HFF-Myc (cell line): ENCODE data around the gene TTC39B.

Source experiments
- DNase-seq: peaks from one replicate; pipeline ENCODE4 v3.0.0-alpha.2; 2011; ENCODE audit warnings: low read depth; ENCODE audit errors: extremely low read depth
- H3K4me3 ChIP-seq: replicated peaks from 2 replicates; pipeline ENCODE4 v1.5.1; 2011; ENCODE audit warnings: low read depth, mild to moderate bottlenecking, control low read depth, low read length
- CTCF ChIP-seq: IDR thresholded peaks from 2 replicates; pipeline ENCODE4 v1.5.1; 2012; ENCODE audit warnings: mild to moderate bottlenecking, low read depth, low read length, control low read depth; ENCODE audit errors: missing control alignments

Gene TTC39B

GRCh38 chr9:15135164-15135792 lies 171.7 kb downstream of the TTC39B start:
- peak; percentile 92 for TF ChIP-seq CTCF
- H3K4me3 ChIP-seq = no peak overlapping the region
- peak; percentile 80 for DNase-seq

- no peak for TF ChIP-seq CTCF
- DNase-seq = no peak
- H3K4me3 ChIP-seq = no peak overlapping the region
Measured at GRCh38 chr9:15133488-15133887, 173.5 kb downstream of the TTC39B start.

- TF ChIP-seq CTCF = no peak
- no peak overlapping the region for H3K4me3 ChIP-seq
- DNase-seq = no peak
Measured at GRCh38 chr9:15132091-15132490, 174.9 kb downstream of the TTC39B start.

GRCh38 chr9:15131094-15131493 lies 175.9 kb downstream of the TTC39B start:
- no peak overlapping the region for H3K4me3 ChIP-seq
- TF ChIP-seq CTCF = no peak
- no peak for DNase-seq

- H3K4me3 ChIP-seq = no peak overlapping the region
- no peak for TF ChIP-seq CTCF
- DNase-seq = no peak
Measured at GRCh38 chr9:15127831-15128230, 179.2 kb downstream of the TTC39B start.

GRCh38 chr9:15121630-15122029 lies 185.4 kb downstream of the TTC39B start:
- TF ChIP-seq CTCF = no peak
- no peak overlapping the region for H3K4me3 ChIP-seq
- DNase-seq = no peak

GRCh38 chr9:15116130-15116580 lies 190.9 kb downstream of the TTC39B start:
- no peak for DNase-seq
- no peak for TF ChIP-seq CTCF
- H3K4me3 ChIP-seq = no peak overlapping the region
